Nucleus accumbens (tissue), 56 donors: ENCODE measurements around the gene DHCR24.
"Not testable (repeated sequence)": the region's sequence is repeated elsewhere in the genome, so short reads cannot be mapped to it uniquely, and the experiment has no call there.

ENCODE experiments used
- DNase-seq, 56 donors: peaks; one replicate each; lab custom pipeline; 2025; lab: John Stamatoyannopoulos, UW

The DHCR24 gene

GRCh38 chr1:54886724-54887664, at the start of gene DHCR24:
TSS of gene DHCR24 (minus strand) at chr1:54887195. CDS start at chr1:54887119, 76 bp downstream.
- peak; percentile 37 to 95 (median 84) for DNase-seq

GRCh38 chr1:54936791-54937190, 49.8 kb upstream of the DHCR24 start:
- no peak for DNase-seq

GRCh38 chr1:54934869-54935268, 47.9 kb upstream of the DHCR24 start:
- no peak for DNase-seq

DNA sequence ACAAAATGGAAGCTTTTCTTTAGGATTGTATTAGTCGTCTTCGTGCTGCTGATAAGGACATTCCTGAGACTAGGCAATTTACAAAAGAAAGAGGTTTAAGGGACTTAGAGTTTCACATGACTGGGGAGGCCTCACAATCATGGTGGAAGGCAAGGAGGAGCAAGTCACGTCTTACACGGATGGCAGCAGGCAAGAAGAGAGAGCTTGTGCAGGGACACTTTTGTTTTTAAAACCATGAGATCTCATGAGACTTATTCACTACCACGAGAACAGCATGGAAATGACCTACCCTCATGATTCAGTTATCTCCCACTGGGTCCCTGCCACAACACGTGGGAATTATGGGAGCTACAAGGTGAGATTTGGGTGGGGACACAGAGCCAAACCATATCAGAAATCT, 47.1 kb upstream of the DHCR24 start:
- not testable (repeated sequence) for DNase-seq

- no peak for DNase-seq
These were observed 44.4 kb upstream of the DHCR24 start for GRCh38 chr1:54931275-54931840.

DNA sequence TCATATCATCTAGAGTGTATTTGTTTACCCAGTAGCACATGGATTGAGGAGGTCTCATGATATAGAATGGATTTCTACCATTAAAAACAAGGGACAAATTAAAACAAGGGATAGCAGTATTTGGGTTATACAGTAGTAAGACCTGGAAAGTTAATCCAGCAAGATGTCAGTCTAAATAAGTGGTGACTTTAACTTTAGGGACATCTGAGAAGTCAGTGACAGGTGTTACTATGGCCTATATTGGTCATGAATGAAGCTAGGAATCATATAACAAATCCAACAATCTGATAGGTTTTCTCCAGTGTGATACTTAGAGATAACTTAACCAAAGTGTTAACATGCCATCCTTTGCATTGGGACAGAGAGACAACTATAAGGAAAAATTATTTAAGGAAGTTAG, 42.7 kb upstream of the DHCR24 start:
- DNase-seq = no peak

GRCh38 chr1:54928327-54928726, 41.3 kb upstream of the DHCR24 start:
- DNase-seq = no peak

GRCh38 chr1:54927472-54928240, 40.7 kb upstream of the DHCR24 start:
- DNase-seq = peak in 14 of 56 donors; percentile 1 to 66 (median 24)

- no peak for DNase-seq
These were observed 40.0 kb upstream of the DHCR24 start for GRCh38 chr1:54926970-54927369.

- no peak for DNase-seq
These were observed 36.0 kb upstream of the DHCR24 start for GRCh38 chr1:54922921-54923421.

GRCh38 chr1:54922040-54922761, 35.2 kb upstream of the DHCR24 start:
- DNase-seq = no peak

DNA sequence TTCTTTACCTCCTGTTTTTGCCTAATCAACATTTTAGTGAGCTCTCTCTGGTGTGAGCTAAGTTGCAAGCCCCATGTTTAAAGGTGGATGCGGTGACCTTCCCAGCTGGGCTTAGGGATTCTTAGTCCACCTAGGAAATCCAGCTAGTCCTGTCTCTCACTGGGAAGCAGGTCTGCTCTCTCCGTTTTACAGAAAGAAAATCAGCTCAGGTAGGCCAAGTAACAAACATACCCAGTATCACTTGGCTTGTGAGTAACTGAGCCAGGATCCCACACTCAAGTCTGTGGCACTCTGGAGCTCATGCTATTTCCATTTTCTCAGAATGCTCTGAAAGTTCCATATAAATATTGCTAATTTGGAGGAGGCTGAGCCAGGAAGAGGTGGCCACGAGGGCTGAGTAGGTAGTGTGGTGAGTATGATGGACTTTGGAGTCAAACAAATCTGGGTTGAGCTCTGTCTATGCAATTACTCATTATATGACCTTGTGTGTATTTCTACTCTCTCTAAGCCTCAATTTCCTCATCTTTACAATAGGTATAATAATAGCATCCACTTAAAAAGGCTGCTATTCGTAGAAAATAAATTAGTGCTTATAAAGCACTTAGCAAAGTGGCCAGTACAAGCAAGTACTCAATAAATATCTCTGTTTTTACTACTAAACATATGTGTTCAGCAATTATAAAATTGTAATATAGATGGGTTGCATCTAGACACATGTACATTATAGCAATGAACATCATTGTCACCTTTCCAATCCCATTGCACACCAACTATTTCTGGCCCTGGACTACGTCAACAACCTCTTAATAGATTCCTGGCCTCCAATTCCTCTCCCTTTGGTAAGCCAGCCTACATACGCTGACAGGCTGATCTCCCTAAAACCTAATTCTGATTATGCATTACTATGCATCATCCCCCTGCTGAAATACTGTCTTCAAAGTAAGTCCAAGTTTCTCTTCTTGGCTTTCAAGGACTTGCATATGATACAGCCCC, 32.7 kb upstream of the DHCR24 start:
- no peak for DNase-seq

DNA sequence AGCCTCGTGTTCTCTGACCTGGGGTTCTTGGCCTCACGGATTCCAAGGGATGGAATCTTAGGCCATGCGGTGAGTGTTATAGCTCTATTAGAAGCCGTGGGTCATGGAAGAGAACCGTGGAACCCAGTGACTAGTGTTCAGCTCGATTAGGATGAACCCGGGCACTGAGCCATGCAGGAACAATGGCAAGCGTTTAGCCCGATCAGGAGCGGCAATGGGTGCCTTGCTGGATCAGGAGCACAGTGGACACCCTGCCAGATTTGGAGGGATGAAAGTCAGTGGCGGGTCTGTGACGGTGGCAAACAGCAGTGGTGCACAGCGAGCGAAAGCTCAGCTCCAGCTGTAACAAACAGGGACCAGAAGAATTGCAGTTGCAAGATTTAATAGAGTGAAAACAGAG, 24.1 kb upstream of the DHCR24 start:
- DNase-seq = peak in 32 of 56 donors; percentile 2 to 84 (median 33)

DNA sequence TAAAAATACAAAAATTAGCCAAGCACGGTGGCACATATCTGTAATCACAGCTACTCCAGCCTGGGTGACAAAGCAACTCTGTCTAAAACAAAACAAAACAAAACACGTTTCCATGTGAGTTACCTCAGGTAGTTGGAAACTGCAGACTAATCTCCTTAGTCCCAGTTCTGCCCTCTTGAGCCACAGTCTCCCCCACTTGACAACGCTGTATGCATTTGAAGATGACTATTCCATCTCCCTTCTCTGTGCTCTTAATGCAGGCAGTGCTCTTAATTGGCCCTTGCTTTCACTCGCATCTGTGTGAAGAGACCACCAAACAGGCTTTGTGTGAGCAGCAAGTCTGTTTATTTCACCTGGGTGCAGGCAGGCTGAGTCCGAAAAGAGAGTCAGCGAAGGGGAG, 19.6 kb upstream of the DHCR24 start:
- DNase-seq = no peak

- DNase-seq = no peak
These were observed 17.6 kb upstream of the DHCR24 start for GRCh38 chr1:54904476-54905048.

GRCh38 chr1:54894271-54894670, 7.3 kb upstream of the DHCR24 start:
- no peak for DNase-seq

DNA sequence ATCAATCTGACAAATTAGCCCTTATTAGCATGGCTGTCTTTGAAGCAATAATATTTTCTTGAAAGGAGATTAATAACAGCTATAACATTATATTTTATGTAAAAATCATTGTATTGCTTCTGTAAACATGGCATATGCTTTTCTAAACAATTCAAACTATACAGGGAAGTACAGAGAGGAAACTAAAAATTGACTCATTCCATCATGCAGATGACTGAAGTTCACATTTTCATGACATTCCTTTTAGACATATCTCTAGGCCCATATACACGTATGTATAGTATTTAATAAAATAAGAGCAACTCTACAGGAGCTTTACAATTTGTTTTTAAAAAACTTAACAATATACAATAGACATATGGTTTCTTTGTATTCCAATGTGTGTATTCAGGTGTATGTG, 5.6 kb upstream of the DHCR24 start:
- DNase-seq = no peak

DNA sequence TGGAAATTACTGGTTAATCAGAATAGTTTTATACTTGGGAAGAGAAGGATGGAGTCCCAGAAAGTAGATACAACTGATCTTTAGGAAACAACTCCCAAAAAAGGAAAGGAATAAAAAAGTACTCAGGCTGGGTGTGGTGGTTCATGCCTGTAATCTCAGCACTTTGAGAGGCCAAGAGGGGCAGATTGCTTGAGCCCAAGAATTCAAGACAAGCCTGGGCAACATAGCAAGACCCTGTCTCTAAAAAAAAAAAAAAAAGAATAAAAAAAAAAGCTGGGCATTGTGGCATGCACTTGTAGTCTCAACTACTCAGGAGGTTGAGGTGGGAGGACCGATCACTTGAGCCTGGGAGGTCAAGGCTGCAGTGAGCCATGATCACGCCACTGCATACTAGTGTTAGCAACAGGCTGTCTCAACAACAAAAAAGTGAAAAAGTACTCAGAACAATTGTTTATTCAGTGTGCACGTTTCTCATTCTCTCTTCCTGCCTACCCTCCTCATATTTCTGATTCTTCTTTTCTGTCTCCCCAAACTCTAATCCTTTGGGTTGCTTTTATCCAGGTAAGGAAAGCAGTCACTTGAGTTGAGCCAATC, 2.2 kb upstream of the DHCR24 start:
- DNase-seq = no peak
